GM18508 (cell line): ENCODE measurements around the gene THSD7B.

ENCODE experiments used
- ATAC-seq: cut with Tn5 transposase; IDR thresholded peaks from one replicate; pipeline ENCODE4 v1.9.1; 2021; ENCODE audit warnings: moderate number of reproducible peaks; ENCODE audit not compliant: insufficient read depth, unreplicated experiment

Gene THSD7B

DNA sequence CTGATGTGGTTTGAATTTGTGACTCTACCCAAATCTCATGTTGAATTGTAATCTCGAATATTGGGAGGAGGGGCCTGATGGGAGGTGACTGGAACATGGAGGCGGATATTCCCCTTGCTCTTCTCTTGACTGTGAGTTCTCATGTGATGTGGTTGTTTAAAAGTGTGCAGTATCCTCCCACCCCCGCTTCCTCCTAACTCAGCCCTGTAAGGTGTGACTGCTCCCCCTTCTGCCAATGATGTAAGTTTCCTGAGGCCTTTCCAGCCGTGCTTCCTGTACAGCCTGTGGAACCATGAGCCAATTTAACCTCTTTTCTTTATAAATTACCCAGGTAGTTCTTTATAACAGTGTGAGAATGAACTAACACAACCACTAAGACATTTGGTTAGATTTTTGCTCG lies 458.4 kb downstream of the THSD7B start:
- ATAC-seq, result no peak

GRCh38 chr2:137228566-137228965 lies 463.2 kb downstream of the THSD7B start:
- no peak for ATAC-seq

DNA sequence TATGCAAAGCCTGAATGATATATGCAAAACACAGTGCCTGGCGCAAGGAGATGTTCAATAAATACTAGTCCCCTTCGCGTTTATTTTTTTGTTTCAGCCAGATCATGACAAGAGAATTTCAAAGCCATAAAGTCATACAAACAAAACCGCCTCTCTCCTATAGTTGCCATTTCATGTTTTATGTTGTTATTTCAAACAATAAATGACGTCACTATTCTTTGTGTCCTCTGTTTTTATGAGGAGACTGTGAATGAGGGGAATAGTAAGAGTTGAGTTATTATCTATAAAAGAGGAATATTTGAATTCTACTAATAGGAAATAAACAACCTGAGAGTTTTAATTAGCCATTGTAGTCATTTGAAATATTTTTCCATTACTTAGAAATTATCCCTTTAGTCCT lies 464.5 kb downstream of the THSD7B start:
- no peak for ATAC-seq

- ATAC-seq, result no peak
These were observed 466.3 kb downstream of the THSD7B start for GRCh38 chr2:137231628-137232027.

GRCh38 chr2:137232076-137232475 lies 466.7 kb downstream of the THSD7B start:
- ATAC-seq, result no peak

- ATAC-seq, result no peak
These were observed 467.7 kb downstream of the THSD7B start for GRCh38 chr2:137233091-137233490.

GRCh38 chr2:137237055-137237454 lies 471.7 kb downstream of the THSD7B start:
- ATAC-seq, result no peak

- no peak for ATAC-seq
These were observed 472.7 kb downstream of the THSD7B start for GRCh38 chr2:137238065-137238464.

DNA sequence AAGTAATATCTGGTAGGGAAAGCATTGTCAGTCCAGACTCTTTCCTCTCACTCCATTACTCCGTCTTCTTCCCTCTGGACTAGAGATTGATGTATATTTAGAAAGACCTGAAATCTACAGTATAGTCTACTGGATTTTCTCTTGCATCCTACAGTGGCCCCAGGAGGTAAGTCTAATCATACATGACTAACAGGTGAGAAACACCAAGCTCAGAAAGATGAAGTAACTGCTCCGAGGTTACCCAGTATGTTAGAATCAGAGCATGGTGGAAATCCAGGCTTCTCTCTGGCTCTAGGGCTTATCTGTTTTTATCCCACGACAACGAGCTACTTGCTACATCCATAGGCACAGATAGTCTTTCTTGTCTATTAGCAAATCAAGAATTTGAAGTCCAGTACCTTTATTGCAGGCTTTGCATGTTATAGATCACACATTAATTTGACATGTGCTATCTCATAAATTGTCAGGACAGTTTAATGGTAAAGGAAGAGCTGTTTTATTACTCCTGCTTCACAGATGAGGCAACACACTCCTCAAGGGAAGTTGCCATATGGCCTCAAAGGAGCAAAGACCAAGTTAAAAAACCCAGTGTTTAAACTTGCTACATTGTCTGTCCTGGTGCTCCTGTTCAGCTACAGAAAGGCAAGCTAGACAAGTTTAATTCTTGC lies 484.3 kb downstream of the THSD7B start:
- ATAC-seq, result no peak

GRCh38 chr2:137250401-137250800 lies 485.1 kb downstream of the THSD7B start:
- no peak for ATAC-seq

- ATAC-seq, result no peak
These were observed 485.7 kb downstream of the THSD7B start for GRCh38 chr2:137251045-137251444.

DNA sequence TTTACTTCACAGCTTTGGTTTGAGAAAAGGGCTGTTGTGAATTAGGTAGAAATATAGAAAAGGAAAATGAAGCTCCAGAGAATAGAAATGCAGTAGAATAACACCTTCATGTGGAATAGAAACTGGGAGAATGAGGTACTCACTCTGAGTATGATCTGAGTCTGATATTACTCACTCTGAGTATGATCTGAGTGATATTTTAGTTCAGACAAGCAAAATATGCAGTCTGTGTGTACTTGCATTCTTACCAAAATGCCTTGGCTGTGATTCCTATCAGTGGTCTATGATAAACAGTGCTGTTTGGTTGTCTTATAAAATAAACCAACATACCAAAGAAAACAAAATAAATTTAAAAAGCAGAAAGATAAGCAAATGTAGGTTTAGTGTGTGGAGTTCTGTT lies 487.6 kb downstream of the THSD7B start:
- ATAC-seq, result no peak

GRCh38 chr2:137254052-137254451 lies 488.7 kb downstream of the THSD7B start:
- ATAC-seq, result no peak

DNA sequence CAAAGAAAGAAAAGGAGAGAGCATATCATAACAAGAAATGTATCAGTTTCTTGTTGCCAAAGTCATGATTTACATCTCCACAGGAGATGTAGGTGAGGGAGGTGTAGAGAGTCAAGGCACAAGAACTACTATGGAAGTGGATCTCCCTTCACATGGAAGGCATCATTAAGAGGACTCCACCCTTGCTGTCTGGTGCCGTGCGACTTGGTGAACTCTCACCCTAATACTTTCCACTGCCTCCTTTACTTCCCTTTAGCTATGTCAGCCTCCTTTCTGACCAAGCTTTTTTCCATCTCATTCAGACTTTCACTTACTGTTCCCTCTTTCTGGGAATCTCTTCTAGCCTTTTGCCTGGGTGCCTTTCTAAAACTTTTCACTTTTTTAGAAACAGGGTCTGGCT lies 490.0 kb downstream of the THSD7B start:
- ATAC-seq, result no peak

GRCh38 chr2:137255990-137256389 lies 490.6 kb downstream of the THSD7B start:
- no peak for ATAC-seq

DNA sequence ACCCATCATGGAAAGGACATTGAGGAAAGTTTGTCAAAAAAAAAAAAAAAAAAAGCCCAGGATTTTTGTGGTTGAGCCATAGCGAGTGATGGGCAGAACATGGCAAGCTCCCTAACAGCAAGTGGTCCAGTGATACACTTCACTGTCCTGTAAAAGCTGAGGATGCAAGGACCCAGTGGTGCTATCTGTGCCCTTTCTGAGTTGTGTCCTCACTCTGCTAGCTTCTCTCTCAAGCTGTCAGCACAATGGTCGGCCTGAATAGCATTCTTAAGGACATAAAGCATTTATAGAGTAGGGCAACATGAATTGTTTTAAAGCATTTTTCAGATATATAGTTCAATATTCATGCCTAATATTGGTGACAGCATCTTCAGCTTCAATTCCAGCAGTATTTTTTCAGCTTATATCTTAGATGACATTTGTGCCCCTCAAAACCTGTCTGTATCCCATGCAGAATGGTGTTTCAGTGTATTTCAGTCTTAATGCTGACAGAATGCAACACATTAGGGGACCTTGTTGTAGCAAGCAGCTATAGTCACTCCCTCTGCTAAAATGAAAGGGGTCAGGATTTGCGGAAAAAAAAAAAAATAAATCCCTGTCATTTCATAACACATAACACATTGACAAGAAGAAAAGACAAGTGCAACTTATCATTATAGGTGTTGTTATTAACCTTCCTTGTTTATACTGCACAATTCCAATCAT lies 496.7 kb downstream of the THSD7B start:
- no peak for ATAC-seq

DNA sequence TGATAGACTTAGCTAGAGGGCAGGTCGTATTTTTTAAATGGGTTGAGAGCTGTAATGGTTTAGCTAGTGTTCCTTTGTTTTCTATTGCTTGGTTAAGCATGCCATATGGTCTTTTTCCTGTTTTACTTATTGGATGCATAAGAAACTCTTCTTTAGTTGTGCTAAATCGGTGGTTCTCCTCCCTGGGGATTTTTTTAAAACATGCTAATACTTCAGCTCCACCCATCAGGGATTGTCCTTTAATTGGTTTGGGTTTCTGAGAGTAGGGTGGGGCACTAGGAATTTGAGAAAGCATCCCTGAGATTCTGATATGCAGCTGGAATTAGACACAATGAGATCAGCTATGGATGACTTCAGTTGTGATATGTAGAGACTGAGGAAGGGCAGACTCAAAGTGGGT lies 497.2 kb downstream of the THSD7B start:
- ATAC-seq, result no peak

DNA sequence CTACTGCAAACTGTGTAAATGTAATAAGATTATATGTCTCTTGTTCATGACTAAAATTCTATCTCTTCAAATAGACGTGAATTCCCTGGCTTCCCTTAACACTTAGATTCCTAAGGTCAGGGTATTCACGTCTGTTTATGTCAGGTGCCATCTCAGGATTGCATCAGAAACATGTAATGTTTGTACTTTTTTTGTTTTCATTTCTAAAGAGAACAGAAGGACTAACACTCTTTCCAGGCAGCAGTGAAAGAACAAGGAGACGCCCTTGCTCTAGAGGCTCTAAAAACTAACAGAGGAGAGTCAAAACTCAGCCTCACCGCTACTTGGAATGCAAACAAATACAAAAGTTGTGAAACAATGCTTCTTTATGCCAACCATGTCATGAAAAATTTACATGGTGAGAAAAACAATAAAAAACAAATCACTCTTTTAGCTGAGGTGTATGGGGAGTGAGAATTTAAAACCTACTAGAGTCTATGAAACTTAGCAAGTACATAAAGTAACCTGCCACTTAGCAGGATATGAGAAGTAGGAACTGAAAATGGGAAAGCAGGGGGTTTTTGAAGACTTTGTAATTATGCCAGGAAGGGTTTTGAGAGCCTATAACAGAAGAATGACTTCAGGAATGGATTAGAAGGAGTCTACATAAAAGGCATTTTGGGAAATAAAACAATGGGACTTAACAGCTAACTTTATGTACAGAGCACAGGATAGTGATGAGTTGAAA lies 522.7 kb downstream of the THSD7B start:
- no peak for ATAC-seq

DNA sequence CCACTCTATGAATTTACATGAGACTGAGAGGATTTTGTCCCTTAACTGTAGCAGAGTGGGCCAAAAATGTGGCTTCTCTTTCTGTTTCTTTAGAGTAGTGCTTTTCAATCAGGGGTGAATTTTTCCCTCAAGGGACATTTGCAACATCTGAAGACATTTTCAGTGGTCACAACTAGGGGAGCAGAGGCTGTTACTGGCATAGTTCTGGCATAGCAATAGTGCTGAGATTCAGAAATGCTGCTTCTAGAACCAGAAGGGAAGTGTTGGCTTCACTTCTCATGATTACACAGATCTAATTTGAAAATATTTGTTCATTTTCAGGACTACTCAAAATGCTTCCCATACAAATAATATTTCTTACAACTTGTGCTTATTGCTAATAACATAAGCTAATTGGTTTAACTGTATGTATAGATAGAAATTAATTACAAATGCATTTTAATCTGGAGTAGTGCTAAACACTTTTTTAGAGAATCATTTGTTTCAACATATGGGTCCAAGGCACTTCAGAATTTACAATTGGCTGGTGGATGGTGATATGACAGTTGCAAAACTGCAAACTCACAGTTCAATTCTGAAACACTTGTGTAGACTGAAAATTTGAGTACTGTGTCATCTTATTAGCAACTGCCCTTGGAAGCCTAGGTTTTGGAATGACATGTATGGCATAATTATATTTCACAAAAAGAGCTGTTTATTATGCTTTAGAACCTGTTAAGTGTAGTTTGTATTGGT lies 526.7 kb downstream of the THSD7B start:
- ATAC-seq, result no peak

GRCh38 chr2:137298377-137298776 lies 533.0 kb downstream of the THSD7B start:
- no peak for ATAC-seq

DNA sequence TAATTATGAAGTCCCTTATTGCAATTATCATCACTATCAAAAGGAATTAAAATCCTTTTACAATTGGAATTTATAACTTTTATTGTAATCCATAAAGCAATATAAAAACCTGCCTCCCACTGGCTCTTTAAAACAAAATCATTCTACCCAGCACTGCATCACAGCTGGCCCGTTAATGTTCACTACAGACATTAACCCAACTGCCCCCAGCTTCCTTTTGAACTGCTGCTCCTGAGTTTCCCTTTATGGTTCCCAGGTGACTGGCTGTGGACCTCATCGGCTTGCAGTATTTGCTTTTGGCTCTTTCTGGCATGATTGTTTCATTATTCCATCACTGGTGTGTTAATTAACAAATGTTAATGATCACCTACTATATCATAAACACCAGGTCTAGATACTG lies 535.6 kb downstream of the THSD7B start:
- ATAC-seq, result no peak
